ENCODE results near the gene SRGAP1. TPM values are rescaled to one million over a fixed set of nuclear protein-coding genes. Genes with fewer than 3 reads are reported as not detected.

Gene SRGAP1
- polyA plus RNA-seq, 1 donor from 2014 or later, result 4.8 TPM

DNA sequence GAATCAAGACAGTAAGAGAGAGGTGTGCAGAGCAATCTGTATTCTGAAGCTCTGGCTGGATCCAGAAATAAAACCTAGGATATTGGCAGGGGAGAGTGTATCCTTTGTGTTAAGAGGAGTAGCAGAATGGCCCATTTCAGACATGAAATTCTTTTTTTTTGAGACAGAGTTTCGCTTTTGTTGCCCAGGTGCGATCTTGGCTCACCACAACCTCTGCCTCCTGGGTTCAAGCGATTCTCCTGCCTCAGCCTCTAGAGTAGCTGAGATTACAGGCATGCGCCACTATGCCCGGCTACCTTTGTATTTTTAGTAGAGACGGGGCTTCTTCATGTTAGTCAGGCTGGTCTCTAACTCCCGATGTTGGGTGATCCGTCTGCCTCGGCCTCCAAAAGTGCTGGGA is 6.1 kb upstream of the SRGAP1 start:
- H3K79me2 ChIP-seq (replicated peaks; ENCODE audit: insufficient read depth, low read length), result no peaks in the 10 kb centered on the region
- H3K4me3 ChIP-seq (ENCODE audit: low read length), result no peak overlapping the region
- no peak overlapping the region for H3K27ac ChIP-seq (ENCODE audit: low read length)
- no peaks in the 10 kb centered on the region for H3F3A ChIP-seq (ENCODE audit: insufficient read depth, low read length, poor library complexity, severe bottlenecking)
- no peaks in the 10 kb centered on the region for H3K36me3 ChIP-seq (ENCODE audit: insufficient read depth, low read length)
- no peaks in the 10 kb centered on the region for H4K20me1 ChIP-seq (ENCODE audit: insufficient read depth)
- no peak overlapping the region for H2AFZ ChIP-seq (ENCODE audit: low read depth, low read length)
- no peak overlapping the region for H3K4me2 ChIP-seq (ENCODE audit: low read length)
- H3K9ac ChIP-seq (ENCODE audit: low read length), result no peak overlapping the region
- no peaks in the 10 kb centered on the region for H3K27me3 ChIP-seq (ENCODE audit: insufficient read depth, low read depth, low read length)
- no peaks in the 10 kb centered on the region for H3K9me2 ChIP-seq (ENCODE audit: insufficient read depth, low read length)
- no peak for TF ChIP-seq REST (IDR thresholded peaks at IDR 0.05; ENCODE audit: borderline replicate concordance)
- TF ChIP-seq EZH2 (IDR thresholded peaks at IDR 0.05; ENCODE audit: borderline replicate concordance, insufficient read depth, low read length, poor library complexity, severe bottlenecking), result no peak
- no peak for TF ChIP-seq SMC3 (conservative IDR thresholded peaks at IDR 0.05; ENCODE audit: poor library complexity)
- no peak for TF ChIP-seq TAF1 (IDR thresholded peaks at IDR 0.05; ENCODE audit: low read depth)
- TF ChIP-seq EP300 (conservative IDR thresholded peaks at IDR 0.05; ENCODE audit: poor library complexity, severe bottlenecking), result no peak
- no peak for TF ChIP-seq CTCF (IDR thresholded peaks at IDR 0.05; ENCODE audit: poor library complexity, severe bottlenecking)
- TF ChIP-seq RAD21 (conservative IDR thresholded peaks at IDR 0.05), result no peak
- no peak for TF ChIP-seq MXI1 (conservative IDR thresholded peaks at IDR 0.05; ENCODE audit: poor library complexity, severe bottlenecking)
- no peak for TF ChIP-seq POLR2AphosphoS5 (IDR thresholded peaks at IDR 0.05)
- H3K9me3 ChIP-seq (ENCODE audit: low read length), result no peaks in the 10 kb centered on the region

DNA sequence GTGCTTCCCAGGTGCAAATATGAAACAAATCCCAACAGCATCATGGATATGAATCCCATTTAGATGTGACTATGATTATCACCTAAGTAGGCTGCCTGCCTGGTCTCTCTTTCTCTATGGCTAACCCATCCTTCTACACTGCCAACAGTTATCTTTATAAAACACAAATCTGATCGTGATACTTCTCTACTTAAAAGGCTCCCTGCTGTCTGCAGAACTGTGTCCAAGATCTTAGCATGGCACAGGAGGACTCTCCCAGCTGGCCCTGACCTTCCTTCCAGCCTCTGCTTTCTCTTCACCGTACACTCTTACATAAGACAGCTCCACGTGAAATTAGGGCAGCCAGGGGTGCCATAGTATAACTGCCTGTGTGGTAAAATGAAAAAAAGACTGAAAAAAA is 3.5 kb upstream of the SRGAP1 start:
- Histone ChIP-seq H3K9ac (ENCODE audit: low read length) (no peak overlapping the region), H3K79me2 (replicated peaks; ENCODE audit: insufficient read depth, low read length) (peaks cover 13% of the 10 kb centered on the region), H2AFZ (ENCODE audit: low read depth, low read length) (no peak overlapping the region), H3K36me3 (ENCODE audit: insufficient read depth, low read length) (no peaks in the 10 kb centered on the region), H3K9me3 (ENCODE audit: low read length) (no peaks in the 10 kb centered on the region), H3F3A (ENCODE audit: insufficient read depth, low read length, poor library complexity, severe bottlenecking) (no peaks in the 10 kb centered on the region), H4K20me1 (ENCODE audit: insufficient read depth) (no peaks in the 10 kb centered on the region), H3K4me3 (ENCODE audit: low read length) (no peak overlapping the region), H3K27ac (ENCODE audit: low read length) (no peak overlapping the region), H3K4me2 (ENCODE audit: low read length) (no peak overlapping the region), H3K9me2 (ENCODE audit: insufficient read depth, low read length) (no peaks in the 10 kb centered on the region), H3K27me3 (ENCODE audit: insufficient read depth, low read depth, low read length) (no peaks in the 10 kb centered on the region)
- no peak for TF ChIP-seq RAD21 (conservative IDR thresholded peaks at IDR 0.05)
- TF ChIP-seq CTCF (IDR thresholded peaks at IDR 0.05; ENCODE audit: poor library complexity, severe bottlenecking), result no peak
- no peak for TF ChIP-seq SMC3 (conservative IDR thresholded peaks at IDR 0.05; ENCODE audit: poor library complexity)
- TF ChIP-seq REST (IDR thresholded peaks at IDR 0.05; ENCODE audit: borderline replicate concordance), result no peak
- TF ChIP-seq EZH2 (IDR thresholded peaks at IDR 0.05; ENCODE audit: borderline replicate concordance, insufficient read depth, low read length, poor library complexity, severe bottlenecking), result no peak
- no peak for TF ChIP-seq TAF1 (IDR thresholded peaks at IDR 0.05; ENCODE audit: low read depth)
- no peak for TF ChIP-seq MXI1 (conservative IDR thresholded peaks at IDR 0.05; ENCODE audit: poor library complexity, severe bottlenecking)
- TF ChIP-seq POLR2AphosphoS5 (IDR thresholded peaks at IDR 0.05), result no peak
- no peak for TF ChIP-seq EP300 (conservative IDR thresholded peaks at IDR 0.05; ENCODE audit: poor library complexity, severe bottlenecking)

Data from neural cell (in vitro differentiated cells).